Keratinocyte (primary cell): ENCODE data around the gene KLHL22. TPM values are rescaled to one million over a fixed set of nuclear protein-coding genes. Genes with fewer than 3 reads are reported as not detected.

Source experiments
- DNase-seq: peaks from one replicate; pipeline ENCODE4 v3.0.0-alpha.2; 2011; ENCODE audit warnings: low read depth, missing footprints, low spot score
- FAIRE-seq: peaks from 2 replicates; lab custom pipeline; 2011; peaks lifted over from hg19 to GRCh38; lab: Jason Lieb, UNC
- H2AFZ ChIP-seq: 2 replicates; pipeline ENCODE4 v1.6.0; 2012; ENCODE audit warnings: low read length, control low read depth, inconsistent platforms; ENCODE audit not compliant: control insufficient read depth
- H3K27ac ChIP-seq: 2 replicates; pipeline ENCODE4 v1.5.1; 2011; ENCODE audit warnings: low read length; ENCODE audit not compliant: control insufficient read depth, insufficient read depth
- H3K27me3 ChIP-seq: 3 replicates; pipeline ENCODE4 v1.6.0; 2011; ENCODE audit warnings: low read length; ENCODE audit not compliant: control insufficient read depth, insufficient read depth; ENCODE audit errors: extremely low read depth
- H3K36me3 ChIP-seq, 2 experiments: 2 replicates in 1 of 2; 3 replicates in 1 of 2; pipeline ENCODE4 v1.5.1; 2011; ENCODE audit warnings: low read length in 2 of 2, mild to moderate bottlenecking in 1 of 2; ENCODE audit not compliant: control insufficient read depth in 2 of 2, insufficient read depth in 2 of 2; ENCODE audit errors: extremely low read depth in 1 of 2
- H3K4me1 ChIP-seq: 3 replicates; pipeline ENCODE4 v1.5.1; 2011; ENCODE audit warnings: low read length; ENCODE audit not compliant: control insufficient read depth, insufficient read depth; ENCODE audit errors: extremely low read depth
- H3K4me2 ChIP-seq: 3 replicates; pipeline ENCODE4 v1.6.0; 2011; ENCODE audit warnings: low read depth, low read length; ENCODE audit not compliant: control insufficient read depth, insufficient read depth; ENCODE audit errors: extremely low read depth
- H3K4me3 ChIP-seq, 3 experiments: fragments of 200-600 bp in 1 of 3; sonication (generic) in 1 of 3; 2 replicates in 2 of 3; 3 replicates in 1 of 3; pipeline ENCODE4 v1.5.1; 2011 to 2016; ENCODE audit warnings: low read length in 3 of 3, mild to moderate bottlenecking in 3 of 3, control low read depth in 2 of 3, inconsistent platforms in 1 of 3, low read depth in 1 of 3, mixed read lengths in 1 of 3, mixed run types in 1 of 3, moderate library complexity in 1 of 3; ENCODE audit not compliant: control insufficient read depth in 2 of 3, insufficient read depth in 2 of 3; ENCODE audit errors: extremely low read depth in 1 of 3
- H3K79me2 ChIP-seq: 2 replicates; pipeline ENCODE4 v1.6.0; 2012; ENCODE audit warnings: low read length; ENCODE audit not compliant: control insufficient read depth, insufficient read depth
- H3K9ac ChIP-seq: 3 replicates; pipeline ENCODE4 v1.6.0; 2011; ENCODE audit warnings: low read length; ENCODE audit not compliant: control insufficient read depth, insufficient read depth; ENCODE audit errors: extremely low read depth
- H3K9me1 ChIP-seq: 3 replicates; pipeline ENCODE4 v1.6.0; 2011; ENCODE audit warnings: low read length; ENCODE audit not compliant: control insufficient read depth, insufficient read depth; ENCODE audit errors: extremely low read depth
- H3K9me3 ChIP-seq: 2 replicates; pipeline ENCODE4 v1.5.1; 2012; ENCODE audit warnings: low read depth, low read length; ENCODE audit not compliant: control insufficient read depth
- H4K20me1 ChIP-seq: 3 replicates; pipeline ENCODE4 v1.6.0; 2011; ENCODE audit warnings: low read length; ENCODE audit not compliant: control insufficient read depth, insufficient read depth; ENCODE audit errors: extremely low read depth
- EZH2 ChIP-seq: IDR thresholded peaks from one replicate; pipeline ENCODE4 v1.6.1; 2012; ENCODE audit warnings: inconsistent platforms, mild to moderate bottlenecking, low read length, moderate library complexity
- dilution Hi-C: fragments of 300-500 bp; cut with MboI; formaldehyde crosslinking; loops from one replicate; pipeline ENCODE4 v1.7.0; 2020; ENCODE audit warnings: low sequenced_read_pairs; ENCODE audit not compliant: extremely low pct_ligation_motif_present
- polyA plus RNA-seq, 5 experiments: library from polyadenylated mRNA; depleted of rRNA in 3 of 5; stranded (reverse) in 3 of 5; stranded (forward) in 1 of 5; unstranded in 1 of 5; fragments of >200 nt; gene quantifications; 1 replicate in 1 of 5; 2 replicates in 3 of 5; 3 replicates in 1 of 5; pipeline versions ENCODE4 v1.2.1 to v1.2.3, GENCODE V29; 2011 to 2012; ENCODE audit warnings: missing spikeins in 2 of 5, low read depth in 1 of 5, low replicate concordance in 1 of 5
- TF ChIP-seq, protein P1 (sequence below), 3 experiments: IDR thresholded peaks in 1 of 3; conservative IDR thresholded peaks in 1 of 3; optimal IDR thresholded peaks in 1 of 3; 2 replicates in 2 of 3; 3 replicates in 1 of 3; pipeline versions ENCODE3 to v1.5.1; 2011; ENCODE audit warnings: low read length in 3 of 3, mild to moderate bottlenecking in 3 of 3, moderate library complexity in 2 of 3, control low read depth in 1 of 3, inconsistent platforms in 1 of 3; ENCODE audit not compliant: insufficient read depth in 2 of 3; ENCODE audit errors: extremely low read depth in 1 of 3

The KLHL22 gene
- polyA plus RNA-seq, 1 donor (not counting 4 experiments of a cell fraction or from before 2014, with no cell fraction given), result 9.3 TPM

DNA sequence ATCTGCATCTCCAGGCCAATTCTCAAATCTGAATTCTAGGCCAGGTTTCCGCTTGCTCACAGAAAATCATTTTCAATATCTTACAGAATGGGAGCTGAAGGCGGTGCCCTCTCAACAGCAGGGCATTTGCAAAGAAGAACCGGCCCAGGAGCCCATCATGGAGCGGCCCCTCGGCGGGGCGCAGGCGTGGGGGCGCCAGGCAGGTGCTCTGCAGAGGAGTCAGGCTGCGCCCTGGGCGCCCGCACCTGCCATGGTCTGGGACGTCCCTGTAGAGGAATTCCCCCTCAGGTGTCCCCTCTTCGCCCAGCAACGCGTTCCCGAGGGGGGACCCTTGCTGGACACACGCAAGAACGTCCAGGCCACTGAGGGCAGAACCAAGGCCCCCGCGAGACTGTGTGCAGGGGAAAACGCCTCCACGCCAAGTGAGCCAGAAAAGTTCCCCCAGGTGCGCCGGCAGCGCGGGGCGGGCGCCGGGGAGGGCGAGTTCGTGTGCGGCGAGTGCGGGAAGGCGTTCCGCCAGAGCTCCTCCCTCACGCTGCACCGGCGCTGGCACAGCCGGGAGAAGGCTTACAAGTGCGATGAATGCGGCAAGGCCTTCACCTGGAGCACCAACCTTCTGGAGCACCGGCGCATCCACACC lies 90.2 kb downstream of the KLHL22 start:
- Histone ChIP-seq H3K4me2 (no peak overlapping the region), H3K9ac (no peak overlapping the region), H4K20me1 (no peaks in the 10 kb centered on the region), H3K9me3 (no peaks in the 10 kb centered on the region), H3K4me1 (no peaks in the 10 kb centered on the region), H3K36me3 (peaks cover 8 to 25% of the 10 kb centered on the region in 2 experiments), H3K79me2 (no peaks in the 10 kb centered on the region), H3K27me3 (no peaks in the 10 kb centered on the region), H3K4me3 (no peak overlapping the region), H2AFZ (no peak overlapping the region), H3K27ac (no peak overlapping the region), H3K9me1 (no peaks in the 10 kb centered on the region)
- dilution Hi-C loops, result no loop called here
- FAIRE-seq, result no peak
- no peak for DNase-seq
- TF ChIP-seq, protein P1, sequence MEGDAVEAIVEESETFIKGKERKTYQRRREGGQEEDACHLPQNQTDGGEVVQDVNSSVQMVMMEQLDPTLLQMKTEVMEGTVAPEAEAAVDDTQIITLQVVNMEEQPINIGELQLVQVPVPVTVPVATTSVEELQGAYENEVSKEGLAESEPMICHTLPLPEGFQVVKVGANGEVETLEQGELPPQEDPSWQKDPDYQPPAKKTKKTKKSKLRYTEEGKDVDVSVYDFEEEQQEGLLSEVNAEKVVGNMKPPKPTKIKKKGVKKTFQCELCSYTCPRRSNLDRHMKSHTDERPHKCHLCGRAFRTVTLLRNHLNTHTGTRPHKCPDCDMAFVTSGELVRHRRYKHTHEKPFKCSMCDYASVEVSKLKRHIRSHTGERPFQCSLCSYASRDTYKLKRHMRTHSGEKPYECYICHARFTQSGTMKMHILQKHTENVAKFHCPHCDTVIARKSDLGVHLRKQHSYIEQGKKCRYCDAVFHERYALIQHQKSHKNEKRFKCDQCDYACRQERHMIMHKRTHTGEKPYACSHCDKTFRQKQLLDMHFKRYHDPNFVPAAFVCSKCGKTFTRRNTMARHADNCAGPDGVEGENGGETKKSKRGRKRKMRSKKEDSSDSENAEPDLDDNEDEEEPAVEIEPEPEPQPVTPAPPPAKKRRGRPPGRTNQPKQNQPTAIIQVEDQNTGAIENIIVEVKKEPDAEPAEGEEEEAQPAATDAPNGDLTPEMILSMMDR (optimal IDR thresholded peaks at IDR 0.05 in 1 of 3, IDR thresholded peaks at IDR 0.05 in 1 of 3, conservative IDR thresholded peaks at IDR 0.05 in 1 of 3; ENCODE audit: extremely low read depth in 1 of 3, insufficient read depth in 2 of 3, low read length in 3 of 3), result no peak

GRCh38 chr22:20404881-20405280 lies 90.7 kb downstream of the KLHL22 start:
- FAIRE-seq (no peak), DNase-seq (no peak)
- no peak overlapping the region for H3K4me3 ChIP-seq
- H3K27ac ChIP-seq, result no peak overlapping the region
- no peak overlapping the region for H2AFZ ChIP-seq
- H3K27me3 ChIP-seq, result no peaks in the 10 kb centered on the region
- H3K4me2 ChIP-seq, result no peak overlapping the region
- dilution Hi-C loops, result no loop called here
- no peaks in the 10 kb centered on the region for H3K9me3 ChIP-seq
- no peak overlapping the region for H3K9ac ChIP-seq
- H3K9me1 ChIP-seq, result no peaks in the 10 kb centered on the region
- no peaks in the 10 kb centered on the region for H4K20me1 ChIP-seq
- H3K4me1 ChIP-seq, result no peaks in the 10 kb centered on the region
- TF ChIP-seq, protein P1 (optimal IDR thresholded peaks at IDR 0.05 in 1 of 3, IDR thresholded peaks at IDR 0.05 in 1 of 3, conservative IDR thresholded peaks at IDR 0.05 in 1 of 3; ENCODE audit: extremely low read depth in 1 of 3, insufficient read depth in 2 of 3, low read length in 3 of 3), result no peak
- TF ChIP-seq EZH2, result no peak
- no peaks in the 10 kb centered on the region for H3K79me2 ChIP-seq
- peaks cover 8 to 25% of the 10 kb centered on the region in 2 experiments for H3K36me3 ChIP-seq
